Astrocyte (in vitro differentiated cells and primary cell): ENCODE measurements around the gene AGL.
"Not testable (repeated sequence)": the region's sequence is repeated elsewhere in the genome, so short reads cannot be mapped to it uniquely, and the experiment has no call there.

Source experiments
- EZH2 ChIP-seq: IDR thresholded peaks from 2 replicates; pipeline ENCODE4 v1.6.1; 2012; ENCODE audit warnings: mild to moderate bottlenecking, low read length, inconsistent platforms; ENCODE audit not compliant: insufficient read depth
- TF ChIP-seq, protein P1 (sequence below): IDR thresholded peaks from 2 replicates; pipeline ENCODE4 v1.5.1; 2011; ENCODE audit warnings: low read depth, mild to moderate bottlenecking, inconsistent platforms, low read length, moderate library complexity; ENCODE audit not compliant: insufficient read depth

DNA sequence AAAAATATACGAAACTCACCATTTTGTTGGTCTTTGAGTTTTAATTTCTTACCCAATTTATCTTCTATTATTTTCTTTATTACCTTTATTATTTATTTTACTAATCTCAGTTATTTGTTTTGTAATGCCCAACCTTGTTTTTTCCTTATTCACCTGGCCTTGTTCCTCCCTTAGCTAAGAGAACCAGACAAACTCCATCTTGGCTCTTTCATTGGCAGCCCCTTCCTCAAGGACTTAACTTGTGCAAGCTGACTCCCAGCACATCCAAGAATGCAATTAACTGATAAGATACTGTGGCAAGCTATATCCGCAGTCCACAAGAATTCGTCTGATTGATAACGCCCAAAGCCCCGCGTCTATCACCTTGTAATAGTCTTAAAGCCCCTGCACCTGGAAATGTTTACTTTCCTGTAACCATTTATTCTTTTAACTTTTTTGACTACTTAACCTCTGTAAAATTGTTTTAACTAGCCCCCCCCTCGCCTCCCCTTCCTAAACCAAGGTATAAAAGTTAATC, 109.1 kb downstream of the AGL start:
- TF ChIP-seq, protein P1, sequence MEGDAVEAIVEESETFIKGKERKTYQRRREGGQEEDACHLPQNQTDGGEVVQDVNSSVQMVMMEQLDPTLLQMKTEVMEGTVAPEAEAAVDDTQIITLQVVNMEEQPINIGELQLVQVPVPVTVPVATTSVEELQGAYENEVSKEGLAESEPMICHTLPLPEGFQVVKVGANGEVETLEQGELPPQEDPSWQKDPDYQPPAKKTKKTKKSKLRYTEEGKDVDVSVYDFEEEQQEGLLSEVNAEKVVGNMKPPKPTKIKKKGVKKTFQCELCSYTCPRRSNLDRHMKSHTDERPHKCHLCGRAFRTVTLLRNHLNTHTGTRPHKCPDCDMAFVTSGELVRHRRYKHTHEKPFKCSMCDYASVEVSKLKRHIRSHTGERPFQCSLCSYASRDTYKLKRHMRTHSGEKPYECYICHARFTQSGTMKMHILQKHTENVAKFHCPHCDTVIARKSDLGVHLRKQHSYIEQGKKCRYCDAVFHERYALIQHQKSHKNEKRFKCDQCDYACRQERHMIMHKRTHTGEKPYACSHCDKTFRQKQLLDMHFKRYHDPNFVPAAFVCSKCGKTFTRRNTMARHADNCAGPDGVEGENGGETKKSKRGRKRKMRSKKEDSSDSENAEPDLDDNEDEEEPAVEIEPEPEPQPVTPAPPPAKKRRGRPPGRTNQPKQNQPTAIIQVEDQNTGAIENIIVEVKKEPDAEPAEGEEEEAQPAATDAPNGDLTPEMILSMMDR: not testable (repeated sequence)
- not testable (repeated sequence) for TF ChIP-seq EZH2
